ENCODE measurements around the gene RUFY3. TPM values are rescaled to one million over a fixed set of nuclear protein-coding genes. Genes with fewer than 3 reads are reported as not detected.
"Not testable (repeated sequence)": the region's sequence is repeated elsewhere in the genome, so short reads cannot be mapped to it uniquely, and the experiment has no call there.

Gene RUFY3
- total RNA-seq, 1 donor from 2014 or later = 92.4 TPM

- DNase-seq (peak; percentile 72), ATAC-seq (peak; percentile 72 to 84)
- H3K9me3 ChIP-seq; H3K4me3 ChIP-seq; H3K27me3 ChIP-seq (ENCODE audit: low read depth); intact Hi-C loops (cut with DNase I); H3K36me3 ChIP-seq: not testable (repeated sequence)
- Histone ChIP-seq H3K4me1 (peaks cover 29% of the 10 kb centered on the region), H3K27ac (peak overlapping the region; percentile 68)
- peak; percentile 31 for TF ChIP-seq CTCF (IDR thresholded peaks at IDR 0.05)
These were observed 14.2 kb downstream of the RUFY3 start for GRCh38 chr4:70735915-70736314.

- DNase-seq (no peak), ATAC-seq (no peak)
- intact Hi-C loops (cut with DNase I) = no loop called here
- Histone ChIP-seq H3K9me3 (no peaks in the 10 kb centered on the region), H3K4me3 (no peak overlapping the region), H3K27ac (no peak overlapping the region), H3K27me3 (ENCODE audit: low read depth) (no peaks in the 10 kb centered on the region), H3K36me3 (no peaks in the 10 kb centered on the region), H3K4me1 (peaks cover 29% of the 10 kb centered on the region)
- TF ChIP-seq CTCF (IDR thresholded peaks at IDR 0.05) = no peak
These were observed 15.2 kb downstream of the RUFY3 start for GRCh38 chr4:70737006-70737405.

- Histone ChIP-seq H3K4me1 (peaks cover 29% of the 10 kb centered on the region), H3K9me3 (no peaks in the 10 kb centered on the region), H3K4me3 (no peak overlapping the region), H3K27ac (no peak overlapping the region), H3K27me3 (ENCODE audit: low read depth) (no peaks in the 10 kb centered on the region), H3K36me3 (no peaks in the 10 kb centered on the region)
- TF ChIP-seq CTCF (IDR thresholded peaks at IDR 0.05) = no peak
- ATAC-seq (no peak), DNase-seq (no peak)
- intact Hi-C loops (cut with DNase I) = no loop called here
These were observed 15.6 kb downstream of the RUFY3 start for GRCh38 chr4:70737409-70737808.

- TF ChIP-seq CTCF (IDR thresholded peaks at IDR 0.05) = no peak
- ATAC-seq = peak; percentile 63 to 70
- Histone ChIP-seq H3K36me3 (no peaks in the 10 kb centered on the region), H3K27ac (peak overlapping the region; percentile 29), H3K27me3 (ENCODE audit: low read depth) (no peaks in the 10 kb centered on the region), H3K4me1 (peaks cover 19% of the 10 kb centered on the region), H3K4me3 (no peak overlapping the region), H3K9me3 (no peaks in the 10 kb centered on the region)
- no peak for DNase-seq
- intact Hi-C loops (cut with DNase I) = no loop called here
These were observed 18.0 kb downstream of the RUFY3 start for GRCh38 chr4:70739496-70740337.

GRCh38 chr4:70741867-70742658 is 20.3 kb downstream of the RUFY3 start:
- no peaks in the 10 kb centered on the region for H3K36me3 ChIP-seq
- H3K4me1 ChIP-seq = no peaks in the 10 kb centered on the region
- no peaks in the 10 kb centered on the region for H3K9me3 ChIP-seq
- H3K4me3 ChIP-seq = no peak overlapping the region
- TF ChIP-seq CTCF (IDR thresholded peaks at IDR 0.05) = no peak
- DNase-seq (no peak), ATAC-seq (no peak)
- H3K27me3 ChIP-seq (ENCODE audit: low read depth) = no peaks in the 10 kb centered on the region
- no peak overlapping the region for H3K27ac ChIP-seq
- intact Hi-C loops (cut with DNase I) = no loop called here

Measured in lower lobe of right lung (tissue), 2 donors.